MM.1S (cell line): ENCODE results near the gene LGR4.

Source experiments
- EZH2 ChIP-seq: fragments of 300-600 bp; sonication (generic); optimal IDR thresholded peaks from 2 replicates; pipeline ENCODE3; 2017; ENCODE audit warnings: low read depth, mild to moderate bottlenecking, antibody characterized with exemption, low read length, mixed read lengths
- TF ChIP-seq, protein P1 (sequence below): fragments of 300-600 bp; sonication (generic); IDR thresholded peaks from 2 replicates; pipeline ENCODE4 v1.5.1; 2016; ENCODE audit warnings: antibody characterized with exemption, low read length, mixed read lengths

- TF ChIP-seq, protein P1, sequence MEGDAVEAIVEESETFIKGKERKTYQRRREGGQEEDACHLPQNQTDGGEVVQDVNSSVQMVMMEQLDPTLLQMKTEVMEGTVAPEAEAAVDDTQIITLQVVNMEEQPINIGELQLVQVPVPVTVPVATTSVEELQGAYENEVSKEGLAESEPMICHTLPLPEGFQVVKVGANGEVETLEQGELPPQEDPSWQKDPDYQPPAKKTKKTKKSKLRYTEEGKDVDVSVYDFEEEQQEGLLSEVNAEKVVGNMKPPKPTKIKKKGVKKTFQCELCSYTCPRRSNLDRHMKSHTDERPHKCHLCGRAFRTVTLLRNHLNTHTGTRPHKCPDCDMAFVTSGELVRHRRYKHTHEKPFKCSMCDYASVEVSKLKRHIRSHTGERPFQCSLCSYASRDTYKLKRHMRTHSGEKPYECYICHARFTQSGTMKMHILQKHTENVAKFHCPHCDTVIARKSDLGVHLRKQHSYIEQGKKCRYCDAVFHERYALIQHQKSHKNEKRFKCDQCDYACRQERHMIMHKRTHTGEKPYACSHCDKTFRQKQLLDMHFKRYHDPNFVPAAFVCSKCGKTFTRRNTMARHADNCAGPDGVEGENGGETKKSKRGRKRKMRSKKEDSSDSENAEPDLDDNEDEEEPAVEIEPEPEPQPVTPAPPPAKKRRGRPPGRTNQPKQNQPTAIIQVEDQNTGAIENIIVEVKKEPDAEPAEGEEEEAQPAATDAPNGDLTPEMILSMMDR, result no peak
- no peak for TF ChIP-seq EZH2
These were observed 122.7 kb downstream of the LGR4 start for GRCh38 chr11:27349919-27350318.
